ENCODE data around the gene CDT1. TPM values are rescaled to one million over a fixed set of nuclear protein-coding genes. Genes with fewer than 3 reads are reported as not detected.

Gene CDT1
- total RNA-seq, 1 donor = 7.8 TPM

DNA sequence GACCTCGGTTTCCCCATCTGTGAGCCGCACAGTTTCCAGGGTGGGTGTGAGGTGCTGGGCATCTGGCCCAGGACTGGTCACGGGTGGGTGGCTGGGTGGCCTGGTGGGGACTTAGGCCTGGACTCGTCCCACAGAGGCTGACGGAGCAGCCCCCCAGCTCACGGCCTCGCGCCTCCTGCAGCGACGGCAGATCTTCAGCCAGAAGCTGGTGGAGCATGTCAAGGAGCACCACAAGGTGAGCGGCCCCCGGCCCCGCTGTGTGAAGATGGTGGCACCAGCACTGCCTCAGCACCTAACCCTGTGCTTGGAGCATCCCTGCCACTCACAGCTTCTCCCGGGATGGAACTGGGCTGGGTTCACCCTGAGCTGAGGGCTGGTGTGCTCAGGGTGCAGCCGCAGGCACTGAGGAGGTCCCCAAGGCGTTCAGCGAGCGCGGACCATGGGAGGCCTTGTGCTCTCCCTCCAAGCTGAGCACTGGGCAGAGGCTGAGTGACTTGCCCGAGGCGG is 2.4 kb downstream of the CDT1 start:
- DNase-seq (ENCODE audit: low read depth) = no peak
- TF ChIP-seq, protein P1, sequence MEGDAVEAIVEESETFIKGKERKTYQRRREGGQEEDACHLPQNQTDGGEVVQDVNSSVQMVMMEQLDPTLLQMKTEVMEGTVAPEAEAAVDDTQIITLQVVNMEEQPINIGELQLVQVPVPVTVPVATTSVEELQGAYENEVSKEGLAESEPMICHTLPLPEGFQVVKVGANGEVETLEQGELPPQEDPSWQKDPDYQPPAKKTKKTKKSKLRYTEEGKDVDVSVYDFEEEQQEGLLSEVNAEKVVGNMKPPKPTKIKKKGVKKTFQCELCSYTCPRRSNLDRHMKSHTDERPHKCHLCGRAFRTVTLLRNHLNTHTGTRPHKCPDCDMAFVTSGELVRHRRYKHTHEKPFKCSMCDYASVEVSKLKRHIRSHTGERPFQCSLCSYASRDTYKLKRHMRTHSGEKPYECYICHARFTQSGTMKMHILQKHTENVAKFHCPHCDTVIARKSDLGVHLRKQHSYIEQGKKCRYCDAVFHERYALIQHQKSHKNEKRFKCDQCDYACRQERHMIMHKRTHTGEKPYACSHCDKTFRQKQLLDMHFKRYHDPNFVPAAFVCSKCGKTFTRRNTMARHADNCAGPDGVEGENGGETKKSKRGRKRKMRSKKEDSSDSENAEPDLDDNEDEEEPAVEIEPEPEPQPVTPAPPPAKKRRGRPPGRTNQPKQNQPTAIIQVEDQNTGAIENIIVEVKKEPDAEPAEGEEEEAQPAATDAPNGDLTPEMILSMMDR (IDR thresholded peaks at IDR 0.05; ENCODE audit: insufficient read depth, low read depth, low read length) = no peak
- no peak overlapping the region for H3K4me3 ChIP-seq (ENCODE audit: low read depth, low read length)

DNA sequence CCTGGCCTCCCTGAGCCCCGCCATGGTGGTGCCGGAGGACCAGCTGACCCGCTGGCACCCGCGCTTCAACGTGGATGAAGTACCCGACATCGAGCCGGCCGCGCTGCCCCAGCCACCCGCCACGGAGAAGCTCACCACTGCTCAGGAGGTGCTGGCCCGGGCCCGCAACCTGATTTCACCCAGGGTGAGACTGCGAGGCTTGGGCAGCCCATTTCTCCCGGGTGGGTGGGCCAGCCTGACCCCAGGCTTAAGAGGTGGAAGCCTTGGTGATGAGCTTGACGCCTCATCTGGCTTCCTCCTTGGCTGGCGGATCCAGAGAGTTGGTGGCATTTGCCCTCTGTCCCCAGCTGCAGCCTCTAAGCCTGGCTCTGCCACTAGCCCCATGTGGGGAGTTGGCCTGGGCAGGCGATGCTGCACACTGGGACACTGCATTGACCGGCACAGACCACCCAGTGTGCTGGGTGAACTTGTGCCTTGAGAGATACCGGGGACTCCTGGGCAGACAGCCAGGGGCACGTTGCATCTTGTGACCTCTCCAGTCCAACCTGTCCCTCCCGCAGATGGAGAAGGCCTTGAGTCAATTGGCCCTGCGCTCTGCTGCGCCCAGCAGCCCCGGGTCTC is 3.0 kb downstream of the CDT1 start:
- no peak for DNase-seq (ENCODE audit: low read depth)
- H3K4me3 ChIP-seq (ENCODE audit: low read depth, low read length) = no peak overlapping the region
- TF ChIP-seq, protein P1 (IDR thresholded peaks at IDR 0.05; ENCODE audit: insufficient read depth, low read depth, low read length) = no peak

DNA sequence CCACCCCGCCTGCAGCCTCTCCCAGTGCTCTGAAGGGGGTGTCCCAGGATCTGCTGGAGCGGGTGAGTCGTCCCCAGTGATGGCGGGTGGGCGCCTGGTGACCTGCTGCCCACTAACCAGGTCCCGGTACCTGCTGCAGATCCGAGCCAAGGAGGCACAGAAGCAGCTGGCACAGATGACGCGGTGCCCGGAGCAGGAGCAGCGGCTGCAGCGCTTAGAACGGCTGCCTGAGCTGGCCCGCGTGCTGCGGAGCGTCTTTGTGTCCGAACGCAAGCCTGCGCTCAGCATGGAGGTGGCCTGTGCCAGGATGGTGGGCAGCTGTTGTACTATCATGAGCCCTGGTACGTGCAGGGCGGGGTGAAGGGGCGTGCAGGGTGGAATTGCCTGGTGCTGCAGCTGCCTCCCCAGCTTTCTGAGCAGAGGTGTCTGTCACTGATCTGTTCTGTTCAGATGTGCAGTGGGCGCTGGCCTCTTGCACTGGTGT is 3.6 kb downstream of the CDT1 start:
- TF ChIP-seq, protein P1 (IDR thresholded peaks at IDR 0.05; ENCODE audit: insufficient read depth, low read depth, low read length) = no peak
- no peak for DNase-seq (ENCODE audit: low read depth)
- H3K4me3 ChIP-seq (ENCODE audit: low read depth, low read length) = no peak overlapping the region

DNA sequence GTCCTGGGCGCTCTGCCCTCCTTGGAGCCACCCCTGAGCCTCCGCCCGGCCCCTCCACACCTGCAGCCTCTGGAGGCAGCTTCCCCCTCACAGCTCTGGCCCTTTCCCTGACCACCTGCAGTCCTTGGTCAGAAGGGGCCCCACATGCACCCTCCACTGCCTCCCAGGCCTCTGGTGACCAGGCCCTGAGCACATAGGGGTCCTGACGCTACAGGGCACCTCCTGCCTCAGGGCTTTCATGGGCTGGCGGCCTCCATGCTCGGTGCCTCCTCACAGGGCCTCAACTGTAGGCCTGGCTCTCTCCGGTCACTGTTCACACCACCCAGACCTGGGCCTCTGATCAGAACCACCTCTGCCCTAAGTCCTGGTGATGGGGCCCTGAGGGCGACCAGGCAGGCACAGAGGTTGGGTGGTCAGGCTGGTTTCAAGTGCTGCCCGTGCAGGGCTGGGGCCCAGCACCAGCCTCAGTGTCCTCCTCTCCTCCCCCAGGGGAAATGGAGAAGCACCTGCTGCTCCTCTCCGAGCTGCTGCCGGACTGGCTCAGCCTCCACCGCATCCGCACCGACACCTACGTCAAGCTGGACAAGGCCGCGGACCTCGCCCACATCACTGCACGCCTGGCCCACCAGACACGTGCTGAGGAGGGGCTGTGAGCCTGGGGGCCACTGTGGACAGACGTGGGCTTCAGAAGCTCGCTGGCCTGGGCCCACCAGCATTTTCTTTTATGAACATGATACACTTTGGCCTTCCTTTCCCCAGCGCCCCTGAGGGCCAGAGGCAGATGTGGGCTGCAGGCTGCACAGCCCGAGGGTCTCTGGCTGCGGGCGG is 4.3 kb downstream of the CDT1 start:
- DNase-seq (ENCODE audit: low read depth) = no peak
- TF ChIP-seq, protein P1 (IDR thresholded peaks at IDR 0.05; ENCODE audit: insufficient read depth, low read depth, low read length) = no peak
- H3K4me3 ChIP-seq (ENCODE audit: low read depth, low read length) = no peak overlapping the region

DNA sequence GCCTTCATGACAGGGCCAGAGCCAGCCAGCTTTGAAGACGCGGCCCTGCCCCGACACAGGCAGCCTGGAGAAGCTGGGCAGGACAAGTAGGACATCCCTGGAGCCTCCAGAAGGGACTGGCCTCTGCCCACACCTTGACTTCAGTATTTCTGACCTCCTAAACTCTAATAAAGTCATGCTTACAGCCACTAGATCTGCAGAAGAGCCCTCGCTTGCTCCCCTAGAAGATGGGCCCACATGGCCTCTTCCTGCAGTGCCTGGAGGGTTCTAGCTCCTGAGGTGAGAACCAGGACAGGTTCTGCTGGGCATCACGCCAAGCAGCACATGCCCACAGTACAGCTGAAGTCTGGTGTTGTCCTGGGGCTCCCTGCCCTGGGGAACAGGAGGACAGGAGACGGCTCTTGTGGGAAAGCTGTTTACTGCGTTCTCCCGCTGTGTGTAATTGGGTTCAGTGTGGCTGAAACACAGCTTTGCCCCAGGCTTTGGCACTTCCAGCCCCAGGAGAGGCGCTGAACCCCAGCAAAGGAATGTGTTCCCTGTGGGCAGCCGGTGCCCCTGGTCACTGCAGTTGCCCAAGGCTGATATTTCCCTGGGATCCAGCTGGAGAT is 5.6 kb downstream of the CDT1 start:
- no peak for DNase-seq (ENCODE audit: low read depth)
- H3K4me3 ChIP-seq (ENCODE audit: low read depth, low read length) = no peak overlapping the region
- TF ChIP-seq, protein P1 (IDR thresholded peaks at IDR 0.05; ENCODE audit: insufficient read depth, low read depth, low read length) = no peak

DNA sequence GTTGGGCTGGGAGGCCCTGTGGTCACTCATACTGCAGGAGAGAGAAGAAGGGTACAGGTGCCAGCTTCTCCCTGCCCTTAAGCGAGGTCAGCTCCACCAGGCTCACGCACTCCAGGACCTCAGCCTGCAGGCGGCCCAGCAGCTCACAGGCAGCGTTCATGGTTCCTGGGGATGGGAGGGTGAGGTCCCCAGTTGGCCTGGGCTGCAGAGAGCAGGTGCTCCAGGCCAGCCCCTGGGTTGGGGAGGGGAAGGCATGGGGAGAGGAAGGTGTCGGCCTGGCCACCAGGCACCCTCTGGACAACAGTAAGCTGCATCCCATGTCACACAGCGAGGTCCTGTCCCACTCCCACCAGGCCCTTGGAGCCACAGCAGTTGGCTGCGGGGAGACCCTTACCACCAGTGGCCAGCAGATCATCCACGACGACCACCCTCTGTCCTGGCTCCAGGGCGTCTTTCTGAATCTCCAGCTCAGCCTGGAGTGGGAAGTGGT is 6.1 kb downstream of the CDT1 start:
- TF ChIP-seq, protein P1 (IDR thresholded peaks at IDR 0.05; ENCODE audit: insufficient read depth, low read depth, low read length) = no peak
- no peak overlapping the region for H3K4me3 ChIP-seq (ENCODE audit: low read depth, low read length)
- DNase-seq (ENCODE audit: low read depth) = no peak

Data from fibroblast of villous mesenchyme (primary cell).